HepG2 (cell line): ENCODE results near the gene SUSD4. TPM values are rescaled to one million over a fixed set of nuclear protein-coding genes. Genes with fewer than 3 reads are reported as not detected.
"Not testable (repeated sequence)": the region's sequence is repeated elsewhere in the genome, so short reads cannot be mapped to it uniquely, and the experiment has no call there.

Experiments used
- ATAC-seq: fragments of 200-7000 bp; cut with Tn5 transposase; 3 replicates; pipeline ENCODE4 v1.9.1; 2020; ENCODE audit warnings: mild to moderate bottlenecking, moderate library complexity
- BruUV-seq: library from RNA; stranded (reverse); fragments of 400-500 nt; replicated peaks from 2 replicates; lab custom pipeline; 2021; lab: Mats Ljungman, UMichigan
- CTCF ChIA-PET: fragments of 300-600 bp; formaldehyde crosslinking; extraction: SDS; loops from one replicate; lab custom pipeline; 2021; ENCODE audit warnings: low total read pairs, inconsistent platforms, low intra/inter-chr PET ratio; lab: Yijun Ruan, JAX
- POLR2A ChIA-PET: fragments of 350-600 bp; sonication (Branson Sonifier 250); formaldehyde crosslinking; loops from one replicate; lab custom pipeline; 2020; ENCODE audit warnings: antibody characterized with exemption, inconsistent platforms; lab: Yijun Ruan, JAX
- DNase-seq: peaks from one replicate; pipeline ENCODE4 v3.0.0-alpha.2; 2015; ENCODE audit warnings: low spot score
- FAIRE-seq: peaks from 3 replicates; lab custom pipeline; 2011; peaks lifted over from hg19 to GRCh38; lab: Jason Lieb, UNC
- H2AFZ ChIP-seq: one replicate; pipeline ENCODE4 v1.6.1; 2011; ENCODE audit warnings: low read length, inconsistent platforms
- H3K27ac ChIP-seq: fragments of 300-600 bp; 3 replicates; pipeline ENCODE4 v1.8.0; 2011; ENCODE audit warnings: mixed run types, mild to moderate bottlenecking, mixed read lengths, low read length, inconsistent platforms; ENCODE audit not compliant: insufficient read depth; ENCODE audit errors: extremely low read length
- H3K27me3 ChIP-seq, 2 experiments: fragments of 200-600 bp in 1 of 2; 2 replicates in 1 of 2; 3 replicates in 1 of 2; pipeline versions ENCODE4 v1.6.0 to v1.8.0; 2011; ENCODE audit warnings: low read length in 2 of 2, mild to moderate bottlenecking in 2 of 2, moderate library complexity in 2 of 2, inconsistent platforms in 1 of 2; ENCODE audit not compliant: insufficient read depth in 2 of 2, control insufficient read depth in 1 of 2
- H3K36me3 ChIP-seq, 2 experiments: fragments of 200-600 bp in 1 of 2; replicated peaks in 1 of 2; 2 replicates in 1 of 2; 3 replicates in 1 of 2; pipeline versions ENCODE4 v1.5.1 to v1.8.0; 2011; ENCODE audit warnings: low read length in 2 of 2, inconsistent platforms in 1 of 2; ENCODE audit not compliant: insufficient read depth in 2 of 2, control insufficient read depth in 1 of 2
- H3K4me1 ChIP-seq: 2 replicates; pipeline ENCODE4 v1.5.1; 2012; ENCODE audit warnings: low read length, inconsistent platforms; ENCODE audit not compliant: insufficient read depth
- H3K4me2 ChIP-seq: 2 replicates; pipeline ENCODE4 v1.6.0; 2011; ENCODE audit warnings: low read depth, low read length, inconsistent platforms
- H3K4me3 ChIP-seq, 3 experiments: fragments of 200-600 bp in 1 of 3; sonication (generic), shearing (Covaris generic) in 1 of 3; replicated peaks in 1 of 3; 2 replicates each; pipeline ENCODE4 v1.5.1; 2011 to 2016; ENCODE audit warnings: low read length in 3 of 3, inconsistent platforms in 2 of 3, low read depth in 2 of 3, mild to moderate bottlenecking in 2 of 3, control low read depth in 1 of 3, mixed read lengths in 1 of 3; ENCODE audit not compliant: insufficient read depth in 1 of 3
- H3K79me2 ChIP-seq: one replicate; pipeline ENCODE4 v1.6.1; 2011; ENCODE audit warnings: low read length, inconsistent platforms; ENCODE audit not compliant: insufficient read depth
- H3K9ac ChIP-seq: 2 replicates; pipeline ENCODE4 v1.6.0; 2011; ENCODE audit warnings: mild to moderate bottlenecking, low read depth, low read length, inconsistent platforms; ENCODE audit not compliant: insufficient read depth
- H3K9me3 ChIP-seq: 2 replicates; pipeline ENCODE4 v1.5.1; 2012; ENCODE audit warnings: mild to moderate bottlenecking, low read length
- H4K20me1 ChIP-seq: 2 replicates; pipeline ENCODE4 v1.6.0; 2011; ENCODE audit warnings: inconsistent platforms, mild to moderate bottlenecking, low read length, moderate library complexity; ENCODE audit not compliant: insufficient read depth
- AGO2 ChIP-seq: fragments of 200-400 bp; formaldehyde crosslinking; optimal IDR thresholded peaks from 2 replicates; pipeline ENCODE3; 2017; ENCODE audit warnings: mild to moderate bottlenecking, low read depth, low read length, moderate library complexity
- GFI1 ChIP-seq: sonication (generic); formaldehyde crosslinking; IDR thresholded peaks from 2 replicates; pipeline ENCODE4 v1.5.0; 2020; ENCODE audit warnings: missing genetic modification reagents, mild to moderate bottlenecking, borderline replicate concordance
- HOXA3 ChIP-seq: sonication (generic); formaldehyde crosslinking; IDR thresholded peaks from 2 replicates; pipeline ENCODE4 v1.5.0; 2020; ENCODE audit warnings: missing genetic modification reagents
- MTA3 ChIP-seq: sonication (generic); formaldehyde crosslinking; IDR thresholded peaks from 2 replicates; pipeline ENCODE4 v1.4.0; 2020; ENCODE audit warnings: missing genetic modification reagents
- RCOR2 ChIP-seq: IDR thresholded peaks from 2 replicates; pipeline ENCODE4 v1.6.1; 2016; ENCODE audit warnings: missing biosample characterization, missing genetic modification reagents
- ZIK1 ChIP-seq: sonication (generic); formaldehyde crosslinking; IDR thresholded peaks from 2 replicates; pipeline ENCODE4 v1.5.0; 2020; ENCODE audit warnings: mild to moderate bottlenecking, low read depth, missing genetic modification reagents, borderline replicate concordance
- ZNF619 ChIP-seq: sonication (generic); formaldehyde crosslinking; IDR thresholded peaks from 2 replicates; pipeline ENCODE4 v1.4.0; 2020; ENCODE audit warnings: mild to moderate bottlenecking, missing genetic modification reagents
- ZNF670 ChIP-seq: sonication (generic); formaldehyde crosslinking; IDR thresholded peaks from 2 replicates; pipeline ENCODE4 v1.8.0; 2022; ENCODE audit warnings: mild to moderate bottlenecking, missing genetic modification reagents, borderline replicate concordance
- ZSCAN21 ChIP-seq: sonication (generic); formaldehyde crosslinking; IDR thresholded peaks from 2 replicates; pipeline ENCODE4 v1.8.0; 2022; ENCODE audit warnings: mild to moderate bottlenecking, missing genetic modification reagents, moderate library complexity, borderline replicate concordance
- WGBS: methylation state at CpG from one replicate; pipeline ENCODE4 v1.1.6; 2017; ENCODE audit warnings: low lambda C conversion rate; 5-methylcytosine and 5-hydroxymethylcytosine counted together
- in situ Hi-C: cut with HindIII; loops from 2 replicates; pipeline ENCODE4 v1.10.0; 2017; ENCODE audit warnings: low pct_unique_long_range_greater_than_20kb; ENCODE audit not compliant: extremely low pct_ligation_motif_present
- intact Hi-C: fragments of 100-400 bp; cut with micrococcal nuclease; formaldehyde crosslinking; loops from one replicate; pipeline ENCODE4 v1.10.0; 2022; ENCODE audit not compliant: unreplicated experiment
- polyA plus RNA-seq, 8 experiments: library from polyadenylated mRNA; depleted of rRNA in 3 of 8; stranded (reverse) in 7 of 8; unstranded in 1 of 8; fragments of >200 nt; fragmentation: Illumina TruSeq in 4 of 8; extraction: Trizol in 4 of 8; gene quantifications; 2 replicates each; pipeline versions ENCODE4 v1.2.1 to v1.2.3, GENCODE V29; 2011 to 2016; ENCODE audit warnings: low read depth in 4 of 8, missing spikeins in 1 of 8, mixed read lengths in 1 of 8; ENCODE audit not compliant: insufficient read depth in 1 of 8
- total RNA-seq, 5 experiments: library from RNA; depleted of rRNA; stranded (reverse); fragments of >200 nt; fragmentation: Illumina TruSeq; extraction: Trizol; gene quantifications; 2 replicates each; pipeline ENCODE4 v1.2.3, GENCODE V29; 2016; ENCODE audit warnings: low read depth in 1 of 5
- TF ChIP-seq, protein P1 (sequence below): sonication (generic); formaldehyde crosslinking; conservative IDR thresholded peaks from 2 replicates; pipeline ENCODE4 v1.8.0; 2022; ENCODE audit warnings: mild to moderate bottlenecking, moderate library complexity, missing genetic modification reagents
- TF ChIP-seq, protein P2 (sequence below): sonication (generic); formaldehyde crosslinking; IDR thresholded peaks from 2 replicates; pipeline ENCODE4 v1.5.1; 2020; ENCODE audit warnings: mild to moderate bottlenecking, moderate library complexity, missing genetic modification reagents

The SUSD4 gene
- total and polyA plus RNA-seq, 2 of the 13 experiments (the other 11 are each of a cell fraction or from before 2014, with no cell fraction given): not detected

DNA sequence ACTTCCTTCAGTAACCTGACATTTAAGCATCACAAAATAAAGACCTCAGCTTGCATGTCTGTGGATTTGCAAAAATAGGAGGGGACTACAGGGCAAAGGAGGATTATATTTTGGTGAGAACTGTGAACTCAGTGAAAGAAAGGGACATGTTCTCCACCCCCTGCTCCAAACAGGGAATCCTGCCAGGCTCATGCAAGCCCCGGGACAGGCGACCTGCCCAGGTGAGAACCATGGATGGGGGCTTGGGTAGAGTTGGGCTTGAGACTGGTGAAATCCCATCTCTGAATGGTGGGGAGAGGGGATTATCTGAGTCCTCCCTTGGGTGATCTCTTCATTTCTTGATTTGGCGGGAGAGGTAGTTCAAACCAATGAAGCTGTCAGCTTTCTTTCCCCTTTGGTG, 110.1 kb downstream of the SUSD4 start (continued):
- TF ChIP-seq, protein P1, sequence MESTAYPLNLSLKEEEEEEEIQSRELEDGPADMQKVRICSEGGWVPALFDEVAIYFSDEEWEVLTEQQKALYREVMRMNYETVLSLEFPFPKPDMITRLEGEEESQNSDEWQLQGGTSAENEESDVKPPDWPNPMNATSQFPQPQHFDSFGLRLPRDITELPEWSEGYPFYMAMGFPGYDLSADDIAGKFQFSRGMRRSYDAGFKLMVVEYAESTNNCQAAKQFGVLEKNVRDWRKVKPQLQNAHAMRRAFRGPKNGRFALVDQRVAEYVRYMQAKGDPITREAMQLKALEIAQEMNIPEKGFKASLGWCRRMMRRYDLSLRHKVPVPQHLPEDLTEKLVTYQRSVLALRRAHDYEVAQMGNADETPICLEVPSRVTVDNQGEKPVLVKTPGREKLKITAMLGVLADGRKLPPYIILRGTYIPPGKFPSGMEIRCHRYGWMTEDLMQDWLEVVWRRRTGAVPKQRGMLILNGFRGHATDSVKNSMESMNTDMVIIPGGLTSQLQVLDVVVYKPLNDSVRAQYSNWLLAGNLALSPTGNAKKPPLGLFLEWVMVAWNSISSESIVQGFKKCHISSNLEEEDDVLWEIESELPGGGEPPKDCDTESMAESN (CRISPR knock-in tag): no peak
- no peak for TF ChIP-seq ZNF619 (CRISPR knock-in tag)

DNA sequence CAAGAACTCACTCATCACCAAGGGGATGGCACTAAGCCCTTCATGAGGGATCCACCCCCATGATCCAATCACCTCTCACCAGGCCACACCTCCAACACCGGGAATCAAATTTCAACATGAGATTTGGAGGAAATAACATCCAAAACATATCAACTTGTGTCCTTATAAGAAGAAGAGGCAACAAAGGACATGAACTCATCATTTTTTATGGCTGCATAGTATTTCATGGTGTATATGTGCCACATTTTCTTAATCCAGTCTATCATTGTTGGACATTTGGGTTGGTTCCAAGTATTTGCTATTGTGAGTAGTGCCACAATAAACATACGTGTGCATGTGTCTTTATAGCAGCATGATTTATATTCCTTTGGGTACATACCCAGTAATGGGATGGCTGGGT, 112.6 kb downstream of the SUSD4 start:
- POLR2A ChIA-PET, H3K36me3 ChIP-seq, H3K9ac ChIP-seq, H4K20me1 ChIP-seq, H3K27me3 ChIP-seq, H3K4me2 ChIP-seq, H3K9me3 ChIP-seq, in situ Hi-C loops, ATAC-seq, FAIRE-seq, H3K4me3 ChIP-seq, H3K27ac ChIP-seq, H2AFZ ChIP-seq, BruUV-seq, H3K79me2 ChIP-seq, DNase-seq, CTCF ChIA-PET: not testable (repeated sequence)
- WGBS: 15% methylated on average over 2 of the region's 2 CpGs
- H3K4me1 ChIP-seq: peaks cover 13% of the 10 kb centered on the region
- intact Hi-C loops: loop anchor here (10.0 kb wide), 1 partner anchor 107 kb away; the partner anchor contains the start of gene TLR5

DNA sequence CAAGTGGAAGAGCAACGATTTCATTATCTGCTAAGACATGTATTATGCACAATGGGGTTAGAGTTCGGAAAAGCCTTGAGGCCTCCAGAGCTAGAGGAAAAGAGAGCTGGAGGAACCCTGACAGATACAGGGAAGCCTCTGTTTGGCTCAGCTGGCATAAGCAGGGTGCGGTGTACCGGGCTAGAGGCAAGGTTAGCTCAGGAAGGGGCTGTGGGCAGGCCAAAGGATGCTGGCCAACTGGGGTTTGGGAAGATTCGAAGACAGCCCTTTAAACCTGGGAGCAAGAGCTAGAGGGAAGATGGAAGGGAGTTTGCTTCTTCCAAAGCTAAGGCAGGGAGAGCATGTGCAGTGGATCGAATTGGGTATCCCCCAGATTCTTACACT, 113.4 kb downstream of the SUSD4 start:
- no peaks in the 10 kb centered on the region for H4K20me1 ChIP-seq
- FAIRE-seq (no peak), ATAC-seq (no peak), DNase-seq (no peak)
- no peak overlapping the region for H3K27ac ChIP-seq
- in situ Hi-C loops: no loop called here
- intact Hi-C loops: loop anchor here (10.0 kb wide), 1 partner anchor 106 kb away; the partner anchor contains the start of gene TLR5
- no peaks in the 10 kb centered on the region for H3K79me2 ChIP-seq
- no peaks in the 10 kb centered on the region for H3K9me3 ChIP-seq
- H3K4me3 ChIP-seq: no peak overlapping the region
- POLR2A ChIA-PET: no interaction called here
- BruUV-seq: no TSS peak
- 52% methylated on average over 6 of the region's 6 CpGs for WGBS
- no peak overlapping the region for H2AFZ ChIP-seq
- H3K4me2 ChIP-seq: no peak overlapping the region
- peaks cover 0 to 7% of the 10 kb centered on the region in 2 experiments; a peak in 1 of 5 replicates for H3K27me3 ChIP-seq
- H3K9ac ChIP-seq: no peak overlapping the region
- CTCF ChIA-PET: no interaction called here
- H3K4me1 ChIP-seq: peaks cover 13% of the 10 kb centered on the region
- H3K36me3 ChIP-seq: no peaks in the 10 kb centered on the region
- TF ChIP-seq MTA3 (CRISPR knock-in tag): no peak
- no peak for TF ChIP-seq RCOR2
- TF ChIP-seq, protein P2, sequence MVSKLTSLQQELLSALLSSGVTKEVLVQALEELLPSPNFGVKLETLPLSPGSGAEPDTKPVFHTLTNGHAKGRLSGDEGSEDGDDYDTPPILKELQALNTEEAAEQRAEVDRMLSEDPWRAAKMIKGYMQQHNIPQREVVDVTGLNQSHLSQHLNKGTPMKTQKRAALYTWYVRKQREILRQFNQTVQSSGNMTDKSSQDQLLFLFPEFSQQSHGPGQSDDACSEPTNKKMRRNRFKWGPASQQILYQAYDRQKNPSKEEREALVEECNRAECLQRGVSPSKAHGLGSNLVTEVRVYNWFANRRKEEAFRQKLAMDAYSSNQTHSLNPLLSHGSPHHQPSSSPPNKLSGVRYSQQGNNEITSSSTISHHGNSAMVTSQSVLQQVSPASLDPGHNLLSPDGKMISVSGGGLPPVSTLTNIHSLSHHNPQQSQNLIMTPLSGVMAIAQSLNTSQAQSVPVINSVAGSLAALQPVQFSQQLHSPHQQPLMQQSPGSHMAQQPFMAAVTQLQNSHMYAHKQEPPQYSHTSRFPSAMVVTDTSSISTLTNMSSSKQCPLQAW: no peak
- no peak for TF ChIP-seq GFI1 (CRISPR knock-in tag)
- TF ChIP-seq HOXA3 (CRISPR knock-in tag): no peak
- no peak for TF ChIP-seq AGO2
- no peak for TF ChIP-seq ZIK1 (CRISPR knock-in tag)
- TF ChIP-seq ZNF670 (CRISPR knock-in tag): no peak
- TF ChIP-seq ZSCAN21 (CRISPR knock-in tag): no peak
